IMR-90 (cell line): ENCODE measurements around the gene NXF1. TPM values are rescaled to one million over a fixed set of nuclear protein-coding genes. Genes with fewer than 3 reads are reported as not detected.

Experiments
- ATAC-seq: fragments of 200-7000 bp; cut with Tn5 transposase; 2 replicates; pipeline ENCODE4 v1.9.1; 2020; ENCODE audit warnings: low read depth, mild to moderate bottlenecking, moderate library complexity
- BruUV-seq: library from RNA; stranded (reverse); fragments of 400-500 nt; replicated peaks from 2 replicates; lab custom pipeline; 2021; lab: Mats Ljungman, UMichigan
- CTCF ChIA-PET: fragments of 300-600 bp; formaldehyde crosslinking; extraction: SDS; loops from one replicate; lab custom pipeline; 2021; ENCODE audit warnings: antibody characterized with exemption; lab: Yijun Ruan, JAX
- POLR2A ChIA-PET: fragments of 300-600 bp; sonication (Branson Sonifier 250); formaldehyde crosslinking; loops from one replicate; lab custom pipeline; 2022; ENCODE audit warnings: antibody characterized with exemption; ENCODE audit not compliant: unreplicated experiment; lab: Charles Lee
- DNase-seq: peaks from one replicate; pipeline ENCODE4 v3.0.0; 2013
- H2AFZ ChIP-seq: replicated peaks from 2 replicates; pipeline ENCODE3; 2013; ENCODE audit warnings: low read length, mild to moderate bottlenecking; ENCODE audit not compliant: poor library complexity
- H2AK5ac ChIP-seq: 2 replicates; pipeline ENCODE4 v1.6.1; 2013; ENCODE audit warnings: low read depth, low read length, inconsistent platforms
- H2AK9ac ChIP-seq: replicated peaks from 2 replicates; pipeline ENCODE3; 2013; ENCODE audit warnings: mild to moderate bottlenecking, low read depth, low read length, moderate library complexity; ENCODE audit not compliant: poor library complexity
- H2BK120ac ChIP-seq: 2 replicates; pipeline ENCODE4 v1.6.1; 2013; ENCODE audit warnings: low read depth, low read length, inconsistent platforms
- H2BK15ac ChIP-seq: 3 replicates; pipeline ENCODE4 v1.6.1; 2013; ENCODE audit warnings: low read depth, low read length, inconsistent platforms
- H2BK20ac ChIP-seq: 2 replicates; pipeline ENCODE4 v1.6.1; 2013; ENCODE audit warnings: low read depth, mild to moderate bottlenecking, inconsistent platforms, low read length, moderate library complexity
- H2BK5ac ChIP-seq: 2 replicates; pipeline ENCODE4 v1.6.1; 2013; ENCODE audit warnings: mild to moderate bottlenecking, low read depth, low read length, inconsistent platforms; ENCODE audit not compliant: poor library complexity, severe bottlenecking
- H3K14ac ChIP-seq: replicated peaks from 2 replicates; pipeline ENCODE4 v1.6.1; 2013; ENCODE audit warnings: low read depth, low read length, inconsistent platforms
- H3K18ac ChIP-seq: 2 replicates; pipeline ENCODE4 v1.6.1; 2013; ENCODE audit warnings: low read depth, low read length, control low read depth
- H3K23ac ChIP-seq: 2 replicates; pipeline ENCODE4 v1.6.1; 2013; ENCODE audit warnings: low read depth, low read length, inconsistent platforms
- H3K27ac ChIP-seq: 2 replicates; pipeline ENCODE4 v1.5.1; 2013; ENCODE audit warnings: mild to moderate bottlenecking, control low read depth, low read length; ENCODE audit not compliant: insufficient read depth
- H3K27me3 ChIP-seq: 2 replicates; pipeline ENCODE4 v1.6.1; 2013; ENCODE audit warnings: low read length; ENCODE audit not compliant: control insufficient read depth, insufficient read depth
- H3K36me3 ChIP-seq: 2 replicates; pipeline ENCODE4 v1.6.1; 2013; ENCODE audit warnings: low read length, mixed read lengths; ENCODE audit not compliant: control insufficient read depth, insufficient read depth
- H3K4ac ChIP-seq: 2 replicates; pipeline ENCODE4 v1.6.1; 2013; ENCODE audit warnings: low read depth, low read length, inconsistent platforms
- H3K4me1 ChIP-seq: 2 replicates; pipeline ENCODE4 v1.6.1; 2013; ENCODE audit warnings: low read length, mixed read lengths; ENCODE audit not compliant: control insufficient read depth, insufficient read depth
- H3K4me2 ChIP-seq: 2 replicates; pipeline ENCODE4 v1.6.1; 2013; ENCODE audit warnings: low read depth, mild to moderate bottlenecking, control low read depth, low read length, moderate library complexity
- H3K4me3 ChIP-seq: 2 replicates; pipeline ENCODE4 v1.5.1; 2013; ENCODE audit warnings: low read depth, mild to moderate bottlenecking, control low read depth, low read length, moderate library complexity; ENCODE audit not compliant: insufficient read depth
- H3K56ac ChIP-seq: 2 replicates; pipeline ENCODE4 v1.6.1; 2013; ENCODE audit warnings: low read length, inconsistent platforms; ENCODE audit not compliant: insufficient read depth; ENCODE audit errors: extremely low read depth
- H3K79me1 ChIP-seq, 2 experiments: 2 replicates each; pipeline ENCODE4 v1.6.1; 2013; ENCODE audit warnings: low read length in 2 of 2, inconsistent platforms in 1 of 2, low read depth in 1 of 2
- H3K9ac ChIP-seq: 2 replicates; pipeline ENCODE4 v1.6.1; 2013; ENCODE audit warnings: low read depth, low read length, control low read depth
- H3K9me1 ChIP-seq: 2 replicates; pipeline ENCODE4 v1.6.1; 2013; ENCODE audit warnings: low read length, inconsistent platforms; ENCODE audit not compliant: insufficient read depth
- H3K9me3 ChIP-seq: 2 replicates; pipeline ENCODE4 v1.6.1; 2013; ENCODE audit warnings: low read length; ENCODE audit not compliant: control insufficient read depth, insufficient read depth
- H4K20me1 ChIP-seq: 2 replicates; pipeline ENCODE4 v1.6.1; 2013; ENCODE audit warnings: low read length, inconsistent platforms; ENCODE audit not compliant: insufficient read depth
- H4K5ac ChIP-seq: 2 replicates; pipeline ENCODE4 v1.6.1; 2013; ENCODE audit warnings: mild to moderate bottlenecking, low read depth, low read length, control low read depth
- H4K8ac ChIP-seq, 2 experiments: 2 replicates each; pipeline ENCODE4 v1.6.1; 2013; ENCODE audit warnings: low read depth in 2 of 2, low read length in 2 of 2, control low read depth in 1 of 2, inconsistent platforms in 1 of 2
- H4K91ac ChIP-seq: 2 replicates; pipeline ENCODE4 v1.6.1; 2013; ENCODE audit warnings: low read depth, low read length, inconsistent platforms; ENCODE audit not compliant: insufficient read depth
- BHLHE40 ChIP-seq: fragments of 150-350 bp; IDR thresholded peaks from 2 replicates; pipeline ENCODE4 v1.6.1; 2016; ENCODE audit warnings: mild to moderate bottlenecking, low read depth, low read length
- CHD1 ChIP-seq: IDR thresholded peaks from 2 replicates; pipeline ENCODE4 v1.6.1; 2012; ENCODE audit warnings: low read depth, low read length, improper control_type of control experiment
- ELK1 ChIP-seq: fragments of 150-350 bp; IDR thresholded peaks from 2 replicates; pipeline ENCODE4 v1.6.1; 2016; ENCODE audit warnings: low read depth, mild to moderate bottlenecking, low read length, moderate library complexity, borderline replicate concordance
- MAFK ChIP-seq: IDR thresholded peaks from 2 replicates; pipeline ENCODE4 v1.6.1; 2012; ENCODE audit warnings: low read depth, low read length, improper control_type of control experiment
- MAZ ChIP-seq: IDR thresholded peaks from 2 replicates; pipeline ENCODE4 v1.6.1; 2012; ENCODE audit warnings: low read depth, mild to moderate bottlenecking, low read length, improper control_type of control experiment, moderate library complexity, borderline replicate concordance
- MXI1 ChIP-seq: IDR thresholded peaks from 2 replicates; pipeline ENCODE4 v1.6.1; 2012; ENCODE audit warnings: low read depth, mild to moderate bottlenecking, low read length, moderate library complexity, borderline replicate concordance
- NFE2L2 ChIP-seq: fragments of 150-350 bp; IDR thresholded peaks from 2 replicates; pipeline ENCODE4 v1.6.1; 2016; ENCODE audit warnings: low read depth, mild to moderate bottlenecking, low read length
- POLR2A ChIP-seq: IDR thresholded peaks from 2 replicates; pipeline ENCODE4 v1.6.1; 2012; ENCODE audit warnings: mild to moderate bottlenecking, low read depth, low read length
- RAD21 ChIP-seq: IDR thresholded peaks from 2 replicates; pipeline ENCODE4 v1.6.1; 2012; ENCODE audit warnings: low read length, improper control_type of control experiment
- RFX5 ChIP-seq: IDR thresholded peaks from 2 replicates; pipeline ENCODE4 v1.8.0; 2012; ENCODE audit warnings: low read depth, mild to moderate bottlenecking, low read length, moderate library complexity
- SMC3 ChIP-seq: fragments of 150-350 bp; IDR thresholded peaks from 2 replicates; pipeline ENCODE4 v1.6.1; 2016; ENCODE audit warnings: low read depth, mild to moderate bottlenecking, antibody characterized with exemption, low read length, moderate library complexity
- USF2 ChIP-seq: fragments of 150-350 bp; IDR thresholded peaks from 2 replicates; pipeline ENCODE4 v1.6.1; 2017; ENCODE audit warnings: mild to moderate bottlenecking, antibody characterized with exemption, low read length, low read depth
- WGBS, 2 experiments: methylation state at CpG; one replicate each; pipeline versions ENCODE4 v1.1.5 to v1.1.7; 2013; ENCODE audit warnings: missing lambda C conversion rate in 2 of 2; ENCODE audit not compliant: insufficient read length in 1 of 2; ENCODE audit errors: extremely low coverage in 2 of 2; 5-methylcytosine and 5-hydroxymethylcytosine counted together
- dilution Hi-C: fragments of 300-500 bp; cut with HindIII; formaldehyde crosslinking; loops from one replicate; pipeline ENCODE4 v1.14.3; 2018; ENCODE audit warnings: low sequenced_read_pairs; ENCODE audit not compliant: unreplicated experiment
- in situ Hi-C: fragments of 300-500 bp; cut with MboI; formaldehyde crosslinking; loops from 3 replicates; pipeline ENCODE4 v1.14.3; 2019; ENCODE audit warnings: low sequenced_read_pairs, inconsistent platforms, mixed read lengths
- intact Hi-C: fragments of 100-400 bp; cut with micrococcal nuclease; formaldehyde crosslinking; loops from 2 replicates; pipeline ENCODE4 v1.10.0; 2022
- polyA plus RNA-seq, 3 experiments: library from polyadenylated mRNA; depleted of rRNA; stranded (reverse); fragments of >200 nt; gene quantifications; 2 replicates each; pipeline ENCODE4 v1.2.3, GENCODE V29; 2012; ENCODE audit warnings: low replicate concordance in 1 of 3
- total RNA-seq: library from RNA; depleted of rRNA; stranded (reverse); fragments of >200 nt; gene quantifications from 2 replicates; pipeline ENCODE4 v1.2.3, GENCODE V29; 2012
- TF ChIP-seq, protein P1 (sequence below): conservative IDR thresholded peaks from 2 replicates; pipeline ENCODE4 v1.5.1; 2012; ENCODE audit warnings: mild to moderate bottlenecking, low read depth, low read length, improper control_type of control experiment

The NXF1 gene
- total and polyA plus RNA-seq, 2 of the 4 experiments (the other 2 are of a cell fraction): 26.3 to 97.4 TPM

- Histone ChIP-seq H2AK9ac (peak within 1 kb of the TSS; percentile 100), H3K18ac (peak within 1 kb of the TSS; percentile 18; the same call in 1 of the 2 replicates), H2AFZ (peak within 1 kb of the TSS; percentile 99), H2BK120ac (peak within 1 kb of the TSS; percentile 35), H3K79me1 (peaks cover 15 to 40% of the 10 kb centered on the region in 2 experiments; a peak in 3 of 4 replicates), H3K4me3 (peak within 1 kb of the TSS; percentile 94), H2BK20ac (peak within 1 kb of the TSS; percentile 33; the same call in 1 of the 2 replicates), H4K8ac (peak within 1 kb of the TSS; percentile 88 to 94), H2BK15ac (no peak within 1 kb of the TSS), H4K91ac (peak within 1 kb of the TSS; percentile 85), H3K4me1 (peaks cover 11% of the 10 kb centered on the region), H2AK5ac (peak within 1 kb of the TSS; percentile 95), H3K56ac (peak within 1 kb of the TSS; percentile 59), H3K4ac (peak within 1 kb of the TSS; percentile 92), H3K27ac (peak within 1 kb of the TSS; percentile 89), H3K23ac (peak within 1 kb of the TSS; percentile 96), H3K9ac (peak within 1 kb of the TSS; percentile 96), H3K14ac (peak within 1 kb of the TSS; percentile 97), H2BK5ac (peak within 1 kb of the TSS; percentile 70), H3K36me3 (peaks cover 21% of the 10 kb centered on the region), H4K5ac (peak within 1 kb of the TSS; percentile 78), H3K27me3 (no peaks in the 10 kb centered on the region), H3K9me1 (no peaks in the 10 kb centered on the region), H3K4me2 (peak within 1 kb of the TSS; percentile 95), H3K9me3 (no peaks in the 10 kb centered on the region), H4K20me1 (peaks cover 11% of the 10 kb centered on the region)
- intact Hi-C loops (loop anchor here (2.0 to 5.0 kb wide), 2 partner anchors 46 to 95 kb away; partner anchors contain the start of genes SLC3A2, STX5 and TEX54), dilution Hi-C loops (no loop called here), in situ Hi-C loops (no loop called here)
- ChIA-PET CTCF (interaction anchor here (0.6 to 2.8 kb wide), 19 partner anchors 12 to 106 kb away, joined by 3 to 26 read pairs (median 4); partner anchors contain the start of genes NXF1, SLC3A2, TAF6L and ZBTB3), POLR2A (interaction anchor here (1.1 kb wide), 1 partner anchor 54 kb away, joined by 3 read pairs; no protein-coding TSS in a partner anchor)
- WGBS, 2 experiments: 0% methylated on average over 71 of the region's 88 CpGs; no CpG with 5 or more reads in 1 of the 2 experiments
- no TSS peak for BruUV-seq
- ATAC-seq (peak; percentile 68), DNase-seq (peak; percentile 98)
- peak; percentile 57 for TF ChIP-seq RAD21
- TF ChIP-seq CHD1: 0 out of 2 replicates have a peak, but pooled peaks have one; percentile 34
- TF ChIP-seq, protein P1, sequence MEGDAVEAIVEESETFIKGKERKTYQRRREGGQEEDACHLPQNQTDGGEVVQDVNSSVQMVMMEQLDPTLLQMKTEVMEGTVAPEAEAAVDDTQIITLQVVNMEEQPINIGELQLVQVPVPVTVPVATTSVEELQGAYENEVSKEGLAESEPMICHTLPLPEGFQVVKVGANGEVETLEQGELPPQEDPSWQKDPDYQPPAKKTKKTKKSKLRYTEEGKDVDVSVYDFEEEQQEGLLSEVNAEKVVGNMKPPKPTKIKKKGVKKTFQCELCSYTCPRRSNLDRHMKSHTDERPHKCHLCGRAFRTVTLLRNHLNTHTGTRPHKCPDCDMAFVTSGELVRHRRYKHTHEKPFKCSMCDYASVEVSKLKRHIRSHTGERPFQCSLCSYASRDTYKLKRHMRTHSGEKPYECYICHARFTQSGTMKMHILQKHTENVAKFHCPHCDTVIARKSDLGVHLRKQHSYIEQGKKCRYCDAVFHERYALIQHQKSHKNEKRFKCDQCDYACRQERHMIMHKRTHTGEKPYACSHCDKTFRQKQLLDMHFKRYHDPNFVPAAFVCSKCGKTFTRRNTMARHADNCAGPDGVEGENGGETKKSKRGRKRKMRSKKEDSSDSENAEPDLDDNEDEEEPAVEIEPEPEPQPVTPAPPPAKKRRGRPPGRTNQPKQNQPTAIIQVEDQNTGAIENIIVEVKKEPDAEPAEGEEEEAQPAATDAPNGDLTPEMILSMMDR: peak; percentile 74
- no peak for TF ChIP-seq RFX5
- peak; percentile 91; the same call in 1 of the 2 replicates for TF ChIP-seq MAZ
- TF ChIP-seq NFE2L2: no peak
- no peak for TF ChIP-seq MAFK
- no peak for TF ChIP-seq ELK1
- TF ChIP-seq BHLHE40: no peak
- TF ChIP-seq SMC3: no peak
- TF ChIP-seq MXI1: peak; percentile 80
- TF ChIP-seq POLR2A: peak; percentile 81
- no peak for TF ChIP-seq USF2
Observed at GRCh38 chr11:62787005-62787759, 18.1 kb downstream of the NXF1 start, which contains the start of gene TMEM179B. Gene TMEM179B (plus strand): TSS chr11:62787402. CDS start chr11:62787432, 30 bp downstream.
